ENCODE measurements around the gene TCEA2. TPM values are rescaled to one million over a fixed set of nuclear protein-coding genes. Genes with fewer than 3 reads are reported as not detected.

The TCEA2 gene
- total and polyA plus RNA-seq, 2 of the 13 experiments (the other 11 are each of a cell fraction or from before 2014, with no cell fraction given) = 28.1 to 33.7 TPM

- peaks cover 0 to 11% of the 10 kb centered on the region in 2 experiments; a peak in 1 of 5 replicates for H3K27me3 ChIP-seq (ENCODE audit: control insufficient read depth in 1 of 2, insufficient read depth in 2 of 2, low read length in 2 of 2)
- no TSS peak for BruUV-seq (replicated peaks)
- no peak for TF ChIP-seq ZNF777 (CRISPR knock-in tag; IDR thresholded peaks at IDR 0.05)
- TF ChIP-seq ZNF383 (CRISPR knock-in tag; IDR thresholded peaks at IDR 0.05; ENCODE audit: borderline replicate concordance) = no peak
- TF ChIP-seq ZNF441 (CRISPR knock-in tag; IDR thresholded peaks at IDR 0.05; ENCODE audit: borderline replicate concordance) = no peak
- no peak for TF ChIP-seq ZNF766 (CRISPR knock-in tag; IDR thresholded peaks at IDR 0.05; ENCODE audit: borderline replicate concordance)
- no peak for TF ChIP-seq AHDC1 (CRISPR knock-in tag; IDR thresholded peaks at IDR 0.05; ENCODE audit: borderline replicate concordance)
- TF ChIP-seq AGO2 (optimal IDR thresholded peaks at IDR 0.05; ENCODE audit: low read depth, low read length) = peak; percentile 11
- no peak for TF ChIP-seq ARNT (IDR thresholded peaks at IDR 0.05)
- TF ChIP-seq FOXJ3 (CRISPR knock-in tag; IDR thresholded peaks at IDR 0.05; ENCODE audit: borderline replicate concordance) = no peak
- no peak for ATAC-seq
- no peaks in the 10 kb centered on the region for H3K36me3 ChIP-seq (replicated peaks in 1 of 2; ENCODE audit: control insufficient read depth in 1 of 2, insufficient read depth in 2 of 2, low read length in 2 of 2)
- ChIA-PET POLR2A (interaction anchor here (0.9 to 1.0 kb wide), 2 partner anchors 18 to 37 kb away, joined by 3 read pairs; partner anchors contain the start of gene C20orf204), CTCF (ENCODE audit: low intra/inter-chr PET ratio, low total read pairs) (no interaction called here)
- FAIRE-seq = no peak
- DNase-seq (ENCODE audit: low spot score) = no peak
- no peak overlapping the region for H2AFZ ChIP-seq (ENCODE audit: low read length)
- intact Hi-C loops (cut with micrococcal nuclease; ENCODE audit: unreplicated experiment) (no loop called here), in situ Hi-C loops (cut with HindIII; ENCODE audit: extremely low pct_ligation_motif_present, low pct_unique_long_range_greater_than_20kb) (no loop called here)
- H4K20me1 ChIP-seq (ENCODE audit: insufficient read depth, low read length) = no peaks in the 10 kb centered on the region
- no peak overlapping the region for H3K27ac ChIP-seq (ENCODE audit: extremely low read length, insufficient read depth, low read length)
- no peak overlapping the region for H3K4me3 ChIP-seq (replicated peaks in 1 of 3; ENCODE audit: insufficient read depth in 1 of 3, low read depth in 2 of 3, low read length in 3 of 3)
- no peak overlapping the region for H3K4me2 ChIP-seq (ENCODE audit: low read depth, low read length)
- WGBS (ENCODE audit: low lambda C conversion rate) = 72% methylated on average over 14 of the region's 14 CpGs
- peaks cover 9% of the 10 kb centered on the region; the same call in 1 of the 2 replicates for H3K4me1 ChIP-seq (ENCODE audit: insufficient read depth, low read length)
- H3K9me3 ChIP-seq (ENCODE audit: low read length) = no peaks in the 10 kb centered on the region
- no peak overlapping the region for H3K9ac ChIP-seq (ENCODE audit: insufficient read depth, low read depth, low read length)
- H3K79me2 ChIP-seq (ENCODE audit: insufficient read depth, low read length) = no peaks in the 10 kb centered on the region
These were observed 9.6 kb downstream of the TCEA2 start for GRCh38 chr20:64072498-64073063.
